ENCODE data around the gene BAG1. TPM values are rescaled to one million over a fixed set of nuclear protein-coding genes. Genes with fewer than 3 reads are reported as not detected.

BAG1 gene
- polyA plus RNA-seq, 3 donors from 2014 or later, result 94.7 to 164 (median 137) TPM

- Mint-ChIP-seq H3K27me3 (ENCODE audit: low read depth in 3 of 3) (peaks cover 11 to 14% (median 12%) of the 10 kb centered on the region in 3 donors), H3K9me3 (no peaks in the 10 kb centered on the region), H3K4me3 (peak overlapping the region; percentile 93 to 99 (median 95)), H3K27ac (peak overlapping the region; percentile 97 to 100 (median 99)), H3K4me1 (peaks cover 49 to 68% of the 10 kb centered on the region in 2 donors), H3K36me3 (peaks cover under 1 to 13% (median 8%) of the 10 kb centered on the region in 3 donors)
- DNase-seq, result no peak
Measured at GRCh38 chr9:33291031-33291397, 26.5 kb upstream of the BAG1 start.

DNA sequence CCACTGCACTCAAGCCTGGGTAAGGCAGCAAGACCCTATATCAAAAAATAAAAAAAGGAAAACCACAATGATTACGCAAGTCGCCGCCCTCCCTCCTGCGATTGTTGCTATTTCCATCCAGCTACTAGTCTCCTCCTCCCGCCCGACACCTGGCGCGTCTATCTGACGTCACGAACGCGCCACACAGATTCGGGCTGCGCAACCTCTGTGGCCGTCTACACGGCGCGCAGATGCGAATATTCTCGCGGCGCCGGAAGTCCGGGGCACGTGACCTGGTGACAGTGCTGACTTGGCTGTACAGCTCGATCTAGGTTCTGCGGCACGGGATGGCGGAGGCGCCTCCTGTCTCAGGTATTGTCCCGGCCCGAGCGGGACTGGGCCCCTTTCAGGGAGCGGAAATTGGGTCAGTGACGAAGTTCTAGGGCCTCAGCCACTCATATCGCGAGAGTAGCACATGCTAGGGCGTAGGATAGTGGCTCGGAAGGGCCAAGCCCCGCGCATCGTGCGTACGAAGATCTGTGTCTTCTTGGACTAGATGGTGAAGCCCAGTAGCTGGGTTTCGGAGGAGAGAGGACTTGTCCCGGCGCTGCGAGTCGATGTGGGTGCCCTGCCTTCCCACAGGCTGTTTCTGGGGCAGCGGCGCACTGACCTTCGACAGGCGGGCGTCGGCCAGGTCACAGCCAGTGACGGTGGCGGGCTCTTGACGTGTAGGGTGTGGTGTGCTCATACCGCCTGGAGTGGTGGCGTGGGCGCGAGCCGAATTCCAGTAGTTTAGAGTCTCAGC lies 25.9 kb upstream of the BAG1 start, which contains the start of gene NFX1:
Gene NFX1, plus strand, starts transcription at position 270 of the 784 bp plus-strand sequence. Its CDS starts 57 bp downstream, at position 327.
- Mint-ChIP-seq H3K27ac (peak within 1 kb of the TSS; percentile 97 to 100 (median 99)), H3K36me3 (peaks cover 0 to 10% (median 7%) of the 10 kb centered on the region in 3 donors), H3K27me3 (ENCODE audit: low read depth in 3 of 3) (peaks cover 11 to 14% (median 12%) of the 10 kb centered on the region in 3 donors), H3K9me3 (no peaks in the 10 kb centered on the region), H3K4me1 (peaks cover 47 to 62% of the 10 kb centered on the region in 2 donors), H3K4me3 (peak within 1 kb of the TSS; percentile 93 to 99 (median 95))
- DNase-seq, result peak; percentile 99

GRCh38 chr9:33289936-33290246 lies 25.4 kb upstream of the BAG1 start:
- Mint-ChIP-seq H3K9me3 (no peaks in the 10 kb centered on the region), H3K27ac (peak overlapping the region; percentile 97 to 100 (median 99)), H3K4me1 (peaks cover 45 to 60% of the 10 kb centered on the region in 2 donors), H3K36me3 (peaks cover 0 to 10% (median 5%) of the 10 kb centered on the region in 3 donors), H3K4me3 (peak overlapping the region; percentile 93 to 99 (median 95)), H3K27me3 (ENCODE audit: low read depth in 3 of 3) (peaks cover 11 to 14% (median 12%) of the 10 kb centered on the region in 3 donors)
- DNase-seq, result no peak

DNA sequence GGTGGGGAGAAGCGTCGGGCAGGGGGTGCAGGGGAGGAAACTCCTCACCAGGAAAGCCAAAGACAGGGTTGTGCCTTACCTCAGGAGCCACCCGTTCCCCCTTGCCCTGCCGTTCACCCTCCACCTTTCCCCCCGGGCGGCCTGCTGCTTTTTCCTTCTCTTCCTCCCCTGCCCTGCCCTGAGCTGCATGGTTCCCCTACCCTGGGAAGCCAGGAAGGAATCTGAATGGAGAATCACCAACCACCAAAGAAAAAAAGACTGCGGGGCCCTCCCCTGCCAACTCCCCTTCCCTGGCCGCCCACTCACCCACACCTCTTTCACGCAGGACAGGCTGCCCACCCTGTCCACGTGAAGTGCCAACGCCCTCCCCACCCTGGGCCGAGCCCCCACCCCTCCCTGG lies 25.0 kb upstream of the BAG1 start:
- peak in 1 of 3 donors; percentile 4 for DNase-seq
- H3K36me3 Mint-ChIP-seq, result peaks cover 0 to 6% (median 1%) of the 10 kb centered on the region in 3 donors
- H3K27ac Mint-ChIP-seq, result peak overlapping the region; percentile 97 to 100 (median 99)
- peaks cover 41 to 57% of the 10 kb centered on the region in 2 donors for H3K4me1 Mint-ChIP-seq
- no peaks in the 10 kb centered on the region for H3K9me3 Mint-ChIP-seq
- peak overlapping the region; percentile 93 to 99 (median 95) for H3K4me3 Mint-ChIP-seq
- H3K27me3 Mint-ChIP-seq (ENCODE audit: low read depth in 3 of 3), result peaks cover 11 to 14% (median 12%) of the 10 kb centered on the region in 3 donors

DNA sequence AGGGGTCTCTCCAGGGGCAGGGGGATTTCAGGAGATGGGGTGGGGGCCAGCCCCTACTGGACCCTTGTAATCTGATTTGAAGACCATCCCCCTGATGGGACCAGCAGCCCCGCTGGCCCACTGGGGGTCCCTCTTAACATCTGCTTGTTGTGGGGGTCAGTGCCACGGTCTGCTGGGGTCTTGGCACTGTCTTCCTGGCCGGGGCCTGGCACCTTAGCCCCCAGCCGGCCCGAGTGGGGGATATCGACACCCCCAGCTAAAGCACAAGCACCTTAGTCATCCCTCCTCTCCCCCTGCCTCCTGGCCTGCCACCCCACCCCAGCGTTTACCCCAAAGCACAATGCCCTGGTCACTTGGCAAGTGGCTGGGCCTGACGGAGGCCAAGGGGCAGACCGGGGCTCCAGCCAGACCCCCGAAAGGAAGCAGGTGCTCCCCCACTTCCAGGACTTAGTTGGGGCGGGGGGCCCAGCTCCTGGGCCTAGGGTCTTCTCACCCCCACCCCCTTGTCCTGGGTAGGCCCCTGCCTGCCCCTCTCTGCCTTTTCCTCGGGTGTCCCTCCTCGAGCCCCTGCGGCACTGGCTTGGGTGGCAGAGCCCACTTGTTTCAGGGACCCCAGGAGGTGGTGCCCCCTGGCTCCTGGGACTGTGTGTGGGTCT lies 24.4 kb upstream of the BAG1 start:
- Mint-ChIP-seq H3K9me3 (no peaks in the 10 kb centered on the region), H3K4me3 (no peak overlapping the region), H3K4me1 (peaks cover 38 to 51% of the 10 kb centered on the region in 2 donors), H3K36me3 (peaks cover 0 to 4% (median 0%) of the 10 kb centered on the region in 3 donors), H3K27ac (peak overlapping the region in 5 of 6 donors; percentile 36 to 100 (median 46)), H3K27me3 (ENCODE audit: low read depth in 3 of 3) (peaks cover 11 to 14% (median 12%) of the 10 kb centered on the region in 3 donors)
- DNase-seq, result no peak

GRCh38 chr9:33288235-33288634 lies 23.7 kb upstream of the BAG1 start:
- H3K4me1 Mint-ChIP-seq, result peaks cover 34 to 44% of the 10 kb centered on the region in 2 donors
- H3K27ac Mint-ChIP-seq, result peak overlapping the region in 4 of 6 donors; percentile 36 to 73 (median 46)
- H3K4me3 Mint-ChIP-seq, result peak overlapping the region in 1 of 5 donors; percentile 38
- peaks cover 11 to 14% (median 12%) of the 10 kb centered on the region in 3 donors for H3K27me3 Mint-ChIP-seq (ENCODE audit: low read depth in 3 of 3)
- DNase-seq, result no peak
- H3K9me3 Mint-ChIP-seq, result no peaks in the 10 kb centered on the region
- peaks cover 0 to 9% (median 1%) of the 10 kb centered on the region in 3 donors for H3K36me3 Mint-ChIP-seq

- H3K27ac Mint-ChIP-seq, result peak overlapping the region; percentile 61 to 87 (median 76)
- peaks cover 23 to 32% of the 10 kb centered on the region in 2 donors for H3K4me1 Mint-ChIP-seq
- H3K4me3 Mint-ChIP-seq, result peak overlapping the region in 1 of 5 donors; percentile 39
- H3K36me3 Mint-ChIP-seq, result peaks cover 0 to 17% (median 13%) of the 10 kb centered on the region in 3 donors
- peak; percentile 47 to 58 (median 53) for DNase-seq
- H3K9me3 Mint-ChIP-seq, result no peaks in the 10 kb centered on the region
- H3K27me3 Mint-ChIP-seq (ENCODE audit: low read depth in 3 of 3), result peaks cover 9 to 12% (median 10%) of the 10 kb centered on the region in 3 donors
Measured at GRCh38 chr9:33287087-33287490, 22.6 kb upstream of the BAG1 start.

DNA sequence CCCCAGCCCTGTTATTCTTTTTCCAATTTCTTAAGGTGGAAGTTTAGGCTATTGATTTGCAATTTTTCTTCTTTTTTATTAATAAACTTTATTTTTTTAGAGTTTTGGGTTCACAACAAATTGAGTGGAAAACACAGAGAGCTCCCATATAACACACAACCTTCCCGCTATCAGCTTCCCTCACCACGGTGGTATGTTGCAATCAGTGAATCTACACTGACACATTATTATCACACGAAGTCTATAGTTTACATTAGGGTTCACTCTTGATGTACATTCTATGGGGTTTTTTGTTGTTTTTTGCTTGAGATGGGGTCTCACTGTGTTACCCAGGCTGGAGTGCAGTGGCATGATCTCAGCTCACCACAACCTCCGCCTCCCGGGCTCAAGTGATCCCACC lies 21.0 kb upstream of the BAG1 start:
- H3K9me3 Mint-ChIP-seq, result no peaks in the 10 kb centered on the region
- H3K27ac Mint-ChIP-seq, result no peak overlapping the region
- no peak overlapping the region for H3K4me3 Mint-ChIP-seq

GRCh38 chr9:33277484-33277883 lies 13.0 kb upstream of the BAG1 start:
- no peaks in the 10 kb centered on the region for H3K9me3 Mint-ChIP-seq
- peaks cover 0 to 9% of the 10 kb centered on the region in 2 donors for H3K4me1 Mint-ChIP-seq
- H3K27ac Mint-ChIP-seq, result peak overlapping the region in 2 of 6 donors; percentile 4 to 25
- no peaks in the 10 kb centered on the region for H3K27me3 Mint-ChIP-seq (ENCODE audit: low read depth in 3 of 3)
- no peak overlapping the region for H3K4me3 Mint-ChIP-seq
- H3K36me3 Mint-ChIP-seq, result peaks cover 24 to 68% (median 32%) of the 10 kb centered on the region in 3 donors
- no peak for DNase-seq

More for the DNA sequence above, 21.0 kb upstream of the BAG1 start:
- Mint-ChIP-seq H3K27me3 (ENCODE audit: low read depth in 3 of 3) (peaks cover 5 to 6% (median 6%) of the 10 kb centered on the region in 3 donors), H3K4me1 (peaks cover 8 to 17% of the 10 kb centered on the region in 2 donors), H3K36me3 (peaks cover 3 to 29% (median 18%) of the 10 kb centered on the region in 3 donors)
- DNase-seq, result no peak

- Mint-ChIP-seq H3K27me3 (ENCODE audit: low read depth in 3 of 3) (no peaks in the 10 kb centered on the region), H3K36me3 (peaks cover 25 to 58% (median 40%) of the 10 kb centered on the region in 3 donors), H3K27ac (peak overlapping the region in 1 of 6 donors; percentile 18), H3K9me3 (no peaks in the 10 kb centered on the region), H3K4me1 (peaks cover 0 to 18% of the 10 kb centered on the region in 2 donors), H3K4me3 (no peak overlapping the region)
- DNase-seq, result no peak
Measured at GRCh38 chr9:33273972-33274328, 9.4 kb upstream of the BAG1 start.

- H3K36me3 Mint-ChIP-seq, result peaks cover 25 to 55% (median 37%) of the 10 kb centered on the region in 3 donors
Measured at GRCh38 chr9:33273266-33273971, 8.9 kb upstream of the BAG1 start.

GRCh38 chr9:33272061-33272460 lies 7.6 kb upstream of the BAG1 start:
- Mint-ChIP-seq H3K4me3 (no peak overlapping the region), H3K36me3 (peaks cover 21 to 46% (median 24%) of the 10 kb centered on the region in 3 donors), H3K9me3 (no peaks in the 10 kb centered on the region), H3K4me1 (peaks cover 2 to 32% of the 10 kb centered on the region in 2 donors), H3K27ac (no peak overlapping the region), H3K27me3 (ENCODE audit: low read depth in 3 of 3) (no peaks in the 10 kb centered on the region)
- DNase-seq, result no peak

More at GRCh38 chr9:33273266-33273971, 8.9 kb upstream of the BAG1 start:
- Mint-ChIP-seq H3K27ac (peak overlapping the region in 3 of 6 donors; percentile 17 to 64 (median 18)), H3K4me1 (peaks cover 0 to 18% of the 10 kb centered on the region in 2 donors), H3K27me3 (ENCODE audit: low read depth in 3 of 3) (no peaks in the 10 kb centered on the region), H3K9me3 (no peaks in the 10 kb centered on the region), H3K4me3 (no peak overlapping the region)
- DNase-seq, result no peak

DNA sequence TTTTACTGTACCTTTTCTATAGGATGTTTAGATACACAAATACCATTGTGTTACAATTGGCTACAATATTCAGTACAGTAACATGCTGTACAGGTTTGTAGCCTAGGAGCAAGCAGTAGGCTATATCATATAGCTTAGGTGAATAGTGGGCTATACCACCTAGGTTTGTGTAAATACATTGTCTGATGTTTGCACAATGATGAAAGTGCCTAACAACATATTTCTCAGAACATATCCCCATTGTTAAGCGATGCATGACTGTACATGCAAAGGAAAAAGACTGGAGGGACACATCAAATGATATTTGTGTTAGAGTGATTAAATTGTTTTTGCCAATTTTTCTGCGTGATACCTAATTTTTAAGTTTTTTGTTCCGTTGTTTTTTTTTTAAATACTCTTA lies 5.6 kb upstream of the BAG1 start:
- DNase-seq, result no peak
- no peak overlapping the region for H3K4me3 Mint-ChIP-seq
- no peaks in the 10 kb centered on the region for H3K27me3 Mint-ChIP-seq (ENCODE audit: low read depth in 3 of 3)
- H3K4me1 Mint-ChIP-seq, result peaks cover 16 to 51% of the 10 kb centered on the region in 2 donors
- no peaks in the 10 kb centered on the region for H3K9me3 Mint-ChIP-seq
- H3K27ac Mint-ChIP-seq, result no peak overlapping the region
- peaks cover 15 to 37% (median 18%) of the 10 kb centered on the region in 3 donors for H3K36me3 Mint-ChIP-seq

Data from immature natural killer cell (primary cell).